PC-9 (cell line): ENCODE results near the gene ATAD2B.

ENCODE experiments used
- CTCF ChIP-seq: fragments of 200-600 bp; sonication (generic); conservative IDR thresholded peaks from 2 replicates; pipeline ENCODE4 v1.6.1; 2017; ENCODE audit warnings: mixed run types, antibody characterized with exemption, mild to moderate bottlenecking, moderate library complexity
- EZH2 ChIP-seq: fragments of 200-600 bp; sonication (generic); IDR thresholded peaks from 2 replicates; pipeline ENCODE4 v1.8.0; 2017; ENCODE audit warnings: antibody characterized with exemption, low read depth

GRCh38 chr2:23912054-23912453 is 14.9 kb downstream of the ATAD2B start:
- no peak for TF ChIP-seq CTCF
- no peak for TF ChIP-seq EZH2
